TTC549 (cell line): ENCODE results near the gene TTC23.
A peak's percentile ranks its signal among the peaks of the same experiment; 100 is the strongest.

Experiments used
- FAIRE-seq: peaks from 2 replicates; lab custom pipeline; 2012; peaks lifted over from hg19 to GRCh38; lab: Jason Lieb, UNC

Gene TTC23, protein sequence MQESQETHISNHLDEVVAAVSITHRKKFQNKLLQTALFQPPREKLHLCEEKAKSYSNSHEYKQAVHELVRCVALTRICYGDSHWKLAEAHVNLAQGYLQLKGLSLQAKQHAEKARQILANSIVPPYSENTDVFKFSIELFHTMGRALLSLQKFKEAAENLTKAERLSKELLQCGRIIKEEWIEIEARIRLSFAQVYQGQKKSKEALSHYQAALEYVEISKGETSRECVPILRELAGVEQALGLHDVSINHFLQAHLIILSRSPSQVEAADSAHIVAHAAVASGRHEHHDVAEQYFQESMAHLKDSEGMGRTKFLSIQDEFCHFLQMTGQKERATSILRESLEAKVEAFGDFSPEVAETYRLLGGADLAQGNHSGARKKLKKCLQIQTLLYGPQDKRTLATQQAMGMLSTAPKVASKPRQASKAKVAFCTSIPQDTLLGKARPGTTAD

DNA sequence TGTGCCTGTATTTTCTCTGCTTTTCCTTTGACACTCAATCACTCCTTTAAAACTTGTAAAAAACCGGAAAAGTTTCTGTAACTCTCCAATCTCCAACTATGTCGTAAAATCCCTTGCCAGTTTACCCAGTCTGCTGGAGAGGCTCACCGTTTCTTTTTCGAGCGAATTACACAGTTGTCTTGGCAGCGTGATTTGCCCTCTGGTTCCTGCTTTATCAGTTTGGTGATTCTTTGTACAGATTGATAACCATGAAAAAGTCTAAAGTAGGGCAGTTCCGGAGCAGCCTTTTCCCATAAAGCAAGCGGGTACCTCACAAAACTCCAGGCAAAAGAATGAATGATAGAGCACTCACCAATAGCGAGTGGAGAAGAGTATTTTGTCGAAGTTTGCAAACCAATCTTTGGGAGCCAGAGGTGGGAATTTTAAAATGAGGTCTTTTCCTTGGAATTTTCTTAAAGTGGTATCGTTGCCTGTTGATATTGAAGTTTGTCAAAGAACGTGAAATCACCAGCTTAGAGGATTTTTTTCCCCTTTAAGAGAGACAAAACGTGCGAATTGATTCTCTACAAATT, at the start of gene TTC23:
TSS of gene TTC23 (minus strand) at position 312 of the 572 bp plus-strand sequence. CDS start 20,869 bp downstream, outside the sequence.
- peak; percentile 99 for FAIRE-seq

DNA sequence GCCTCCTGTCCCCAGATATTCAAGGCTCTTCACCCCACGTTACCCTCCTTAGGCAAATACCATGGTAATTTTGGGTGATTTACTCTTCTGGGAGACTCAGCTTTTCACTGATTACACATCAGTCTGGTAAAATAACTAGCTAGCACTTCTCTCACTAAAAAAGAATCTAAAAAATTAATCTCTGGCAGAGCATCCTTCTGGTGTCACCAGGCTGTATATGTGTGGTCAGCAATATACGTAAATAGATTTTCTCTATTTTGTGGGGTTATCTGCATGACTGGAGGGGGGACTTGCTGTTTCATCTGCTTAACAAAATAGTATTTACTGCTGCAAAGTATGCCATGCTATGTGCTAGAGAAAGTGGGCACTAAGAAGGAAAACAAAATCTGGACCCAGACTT, 47.0 kb upstream of the TTC23 start:
- FAIRE-seq = no peak

GRCh38 chr15:99295840-99296239, 46.5 kb upstream of the TTC23 start:
- FAIRE-seq = no peak

GRCh38 chr15:99291643-99292042, 42.3 kb upstream of the TTC23 start:
- FAIRE-seq = no peak

DNA sequence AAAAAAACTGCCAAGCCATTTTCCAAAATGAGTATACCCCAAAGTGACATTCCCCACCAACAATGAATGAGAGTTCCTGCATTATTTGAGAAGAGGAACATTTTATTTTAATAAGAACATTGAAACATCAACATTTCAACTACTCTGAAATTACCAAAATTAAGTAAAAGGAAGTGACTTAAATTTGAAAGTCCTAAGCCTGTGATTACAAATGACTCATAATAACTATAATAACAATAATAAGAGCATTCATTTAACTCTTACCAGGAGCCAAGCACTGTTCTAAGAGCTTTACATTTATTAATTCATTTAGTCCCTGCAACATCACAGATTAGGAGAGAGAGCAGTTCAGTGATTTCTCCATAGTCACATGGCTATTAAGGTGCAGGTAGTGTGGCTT, 34.3 kb upstream of the TTC23 start:
- no peak for FAIRE-seq

GRCh38 chr15:99282586-99282985, 33.2 kb upstream of the TTC23 start:
- no peak for FAIRE-seq

DNA sequence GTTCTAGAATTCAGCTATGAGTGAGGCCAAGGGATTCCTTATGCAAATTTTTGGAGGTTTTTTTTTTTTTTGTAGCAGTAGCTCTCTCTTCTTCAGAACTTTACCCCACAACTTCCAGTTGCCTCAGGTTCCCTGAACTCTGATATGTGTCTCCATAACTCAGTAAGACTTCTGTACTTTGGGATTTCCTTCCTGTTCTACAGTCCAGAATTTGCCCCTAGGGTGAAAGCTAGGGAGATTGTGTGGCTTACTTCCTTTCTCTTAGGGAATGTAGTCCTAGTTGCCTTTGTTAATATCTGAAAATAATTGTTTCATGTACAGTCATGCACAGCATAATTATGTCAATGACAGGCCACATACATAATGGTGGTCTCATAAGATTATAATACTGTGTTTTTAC, 32.7 kb upstream of the TTC23 start:
- FAIRE-seq = no peak

GRCh38 chr15:99279827-99280226, 30.4 kb upstream of the TTC23 start:
- FAIRE-seq = no peak

- FAIRE-seq = no peak
These were observed 29.9 kb upstream of the TTC23 start for GRCh38 chr15:99279290-99279689.

DNA sequence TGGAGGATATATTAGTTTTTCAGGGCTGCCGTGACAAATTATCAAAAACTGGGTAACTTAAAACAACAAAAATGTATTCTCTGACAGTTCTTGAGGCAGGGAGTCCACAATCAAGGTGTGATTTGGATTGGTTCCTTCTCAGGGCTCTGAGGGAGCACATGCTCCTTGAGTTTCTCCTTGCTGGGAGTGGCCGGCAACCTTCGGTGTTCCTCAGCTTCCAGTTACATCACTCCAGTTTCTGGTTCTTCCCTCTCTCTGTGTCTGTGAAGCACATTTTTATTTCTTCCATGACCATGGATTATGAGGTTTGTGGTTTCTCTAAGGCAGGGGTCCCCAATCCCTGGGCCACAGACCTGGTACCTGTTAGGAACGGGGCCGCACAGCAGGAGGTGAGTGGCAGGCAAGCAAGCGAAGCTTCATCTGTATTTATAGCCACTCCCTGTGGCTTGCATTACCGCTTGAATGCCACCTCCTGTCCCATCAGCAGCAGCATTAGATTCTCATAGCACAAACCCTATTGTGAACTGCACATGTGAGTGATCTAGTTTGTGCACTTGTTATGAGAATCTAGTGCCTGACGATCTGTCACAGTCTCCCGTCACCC, 26.2 kb upstream of the TTC23 start:
- FAIRE-seq = no peak

- FAIRE-seq = no peak
These were observed 25.7 kb upstream of the TTC23 start for GRCh38 chr15:99275061-99275460.

DNA sequence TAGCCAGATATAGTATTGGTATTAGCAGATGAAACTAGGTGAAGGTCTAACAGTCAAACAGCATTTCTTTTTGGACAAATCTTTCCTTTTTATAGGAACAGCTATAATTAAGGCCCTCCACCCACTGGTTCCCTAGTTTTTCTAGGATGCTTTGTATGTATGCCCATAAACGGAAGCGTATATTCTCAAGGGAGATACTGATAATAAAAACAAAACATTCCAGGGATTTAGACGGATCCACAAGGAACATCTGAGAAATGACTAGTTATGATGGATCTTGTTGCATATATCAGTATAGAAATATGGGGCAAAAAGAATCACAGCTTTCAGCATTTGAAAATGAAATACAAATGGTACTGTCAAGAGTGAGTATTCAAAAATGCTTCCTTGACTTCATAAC, 24.4 kb upstream of the TTC23 start:
- FAIRE-seq = no peak

- no peak for FAIRE-seq
These were observed 19.1 kb upstream of the TTC23 start for GRCh38 chr15:99268431-99268830.

DNA sequence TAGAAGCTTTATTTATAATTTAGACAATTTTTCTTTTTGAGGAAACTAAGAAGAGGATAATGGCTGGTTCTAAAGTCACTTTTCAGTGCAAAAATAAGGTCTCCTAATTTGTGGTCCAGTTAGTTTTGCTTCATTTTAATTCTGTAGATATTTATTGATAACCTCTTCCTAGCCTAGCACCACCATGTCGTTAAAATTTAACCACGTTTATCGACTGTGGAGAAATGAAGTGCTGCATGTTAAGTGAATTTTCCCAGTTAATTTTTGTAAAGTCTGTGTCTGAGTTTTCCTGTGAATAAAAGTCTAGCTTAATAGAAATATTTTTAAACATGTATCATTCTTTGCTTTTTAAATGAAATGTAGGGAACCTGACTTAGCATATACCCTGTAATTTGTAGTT, 18.6 kb upstream of the TTC23 start:
- no peak for FAIRE-seq

DNA sequence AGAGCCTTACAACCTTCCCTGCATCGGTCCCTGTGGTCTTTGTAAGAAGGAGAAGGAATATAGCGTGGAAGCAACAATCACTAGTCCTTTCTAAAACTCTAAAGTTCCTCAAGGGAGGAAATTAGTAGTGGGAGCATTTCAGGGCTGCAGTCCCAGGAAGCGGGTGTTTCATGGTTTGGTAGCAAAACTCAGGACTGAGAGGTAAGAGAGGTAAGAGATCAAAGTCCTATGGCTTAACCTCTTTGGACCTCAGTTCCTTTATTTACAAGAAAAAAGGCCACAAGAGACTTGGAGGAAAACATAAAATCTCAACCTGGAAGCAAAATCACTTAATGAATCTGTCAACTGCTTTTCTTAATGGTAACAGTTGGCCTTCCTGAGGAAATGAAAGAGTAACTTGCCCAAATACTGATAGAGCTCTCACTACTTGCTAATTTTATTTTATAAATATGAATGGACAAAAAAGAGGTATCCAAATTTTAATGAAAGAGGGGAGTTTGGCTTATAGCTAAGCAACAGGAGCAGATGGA, 16.2 kb upstream of the TTC23 start:
- FAIRE-seq = no peak

- no peak for FAIRE-seq
These were observed 14.7 kb upstream of the TTC23 start for GRCh38 chr15:99264125-99264524.

- no peak for FAIRE-seq
These were observed 7.8 kb upstream of the TTC23 start for GRCh38 chr15:99257107-99257750.

DNA sequence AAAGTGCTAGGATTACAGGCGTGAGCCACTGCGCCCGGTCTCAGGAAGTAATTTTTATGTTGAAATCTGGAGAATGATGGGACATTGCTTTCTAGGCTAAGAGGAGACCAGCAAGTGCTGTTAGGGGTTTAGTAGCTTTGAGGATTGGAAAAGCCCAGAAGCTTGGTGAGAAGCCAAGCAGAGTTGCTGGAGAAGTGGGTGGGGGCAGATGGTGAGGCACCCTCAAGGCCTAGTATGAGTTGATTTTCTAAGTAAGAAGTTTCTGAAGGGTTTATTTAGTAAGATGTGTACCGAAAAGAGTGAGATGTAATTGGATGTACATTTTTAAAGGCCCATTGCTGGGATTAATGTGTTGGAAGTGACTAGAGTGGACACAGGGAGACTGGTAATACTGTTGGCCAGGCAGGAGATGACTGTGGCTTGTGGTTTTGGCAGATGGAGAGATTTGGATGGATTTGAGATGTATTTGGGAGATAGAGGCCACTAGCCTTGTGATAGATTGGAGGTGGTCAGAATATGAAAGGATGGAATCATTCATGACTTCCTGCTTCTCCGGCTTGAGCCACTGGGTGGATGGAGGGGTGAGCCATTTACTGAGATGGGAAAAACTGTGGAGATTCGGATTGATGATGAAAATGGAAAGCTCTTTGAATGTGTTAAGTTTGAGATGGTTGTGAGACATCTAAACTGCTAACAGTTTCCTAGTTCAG, 4.2 kb upstream of the TTC23 start:
- FAIRE-seq = no peak

GRCh38 chr15:99252326-99252725, 2.9 kb upstream of the TTC23 start:
- no peak for FAIRE-seq

- FAIRE-seq = peak; percentile 88
These were observed 1.8 kb upstream of the TTC23 start, which contains the start of gene LRRC28 for GRCh38 chr15:99250857-99251841. Gene LRRC28, plus strand, starts transcription at chr15:99251481. Its CDS starts 4,477 bp downstream, at chr15:99255958.

- FAIRE-seq = no peak
These were observed 1.1 kb upstream of the TTC23 start for GRCh38 chr15:99250494-99250856.
